Peyer's patch (tissue), 4 donors: ENCODE measurements around the gene NDUFS1.

Experiments used
- POLR2A ChIP-seq, 2 donors: fragments of 450-650 bp; IDR thresholded peaks; one replicate each; pipeline ENCODE4 v1.5.1; 2017; ENCODE audit warnings: antibody characterized with exemption in 2 of 2, mild to moderate bottlenecking in 2 of 2, moderate library complexity in 2 of 2
- TF ChIP-seq, protein P1 (sequence below), 6 experiments: fragments of 450-650 bp in 4 of 6; fragments of 200-600 bp in 2 of 6; sonication (generic) in 1 of 6; IDR thresholded peaks; one replicate each; pipeline ENCODE4 v1.5.1; 2017 to 2019; ENCODE audit warnings: antibody characterized with exemption in 6 of 6, mild to moderate bottlenecking in 3 of 6, moderate library complexity in 1 of 6

DNA sequence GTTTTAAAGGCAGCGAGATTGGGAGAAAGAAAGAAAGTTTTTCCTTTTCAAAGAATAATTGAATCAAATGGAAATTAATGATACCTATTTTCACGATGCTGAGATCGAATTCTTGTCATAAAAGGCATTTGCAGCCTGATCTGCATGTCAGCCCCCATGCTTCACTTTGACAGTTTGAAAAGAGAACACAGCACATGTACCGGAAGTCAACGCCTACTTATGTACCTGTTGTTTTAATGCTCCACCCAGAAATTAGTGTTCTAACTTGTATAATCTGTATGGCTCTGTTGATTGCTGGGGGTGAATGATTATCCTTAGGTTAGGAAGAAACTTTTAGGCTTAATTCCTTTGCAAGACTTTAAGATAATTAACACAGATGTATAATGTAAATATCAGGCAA is 31.4 kb upstream of the NDUFS1 start:
- TF ChIP-seq, protein P1, sequence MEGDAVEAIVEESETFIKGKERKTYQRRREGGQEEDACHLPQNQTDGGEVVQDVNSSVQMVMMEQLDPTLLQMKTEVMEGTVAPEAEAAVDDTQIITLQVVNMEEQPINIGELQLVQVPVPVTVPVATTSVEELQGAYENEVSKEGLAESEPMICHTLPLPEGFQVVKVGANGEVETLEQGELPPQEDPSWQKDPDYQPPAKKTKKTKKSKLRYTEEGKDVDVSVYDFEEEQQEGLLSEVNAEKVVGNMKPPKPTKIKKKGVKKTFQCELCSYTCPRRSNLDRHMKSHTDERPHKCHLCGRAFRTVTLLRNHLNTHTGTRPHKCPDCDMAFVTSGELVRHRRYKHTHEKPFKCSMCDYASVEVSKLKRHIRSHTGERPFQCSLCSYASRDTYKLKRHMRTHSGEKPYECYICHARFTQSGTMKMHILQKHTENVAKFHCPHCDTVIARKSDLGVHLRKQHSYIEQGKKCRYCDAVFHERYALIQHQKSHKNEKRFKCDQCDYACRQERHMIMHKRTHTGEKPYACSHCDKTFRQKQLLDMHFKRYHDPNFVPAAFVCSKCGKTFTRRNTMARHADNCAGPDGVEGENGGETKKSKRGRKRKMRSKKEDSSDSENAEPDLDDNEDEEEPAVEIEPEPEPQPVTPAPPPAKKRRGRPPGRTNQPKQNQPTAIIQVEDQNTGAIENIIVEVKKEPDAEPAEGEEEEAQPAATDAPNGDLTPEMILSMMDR (IDR thresholded peaks at IDR 0.05) = no peak
- TF ChIP-seq POLR2A (IDR thresholded peaks at IDR 0.05) = no peak
